Thoracic aorta (tissue), 2 donors: ENCODE results near the gene TNFSF10. TPM values are rescaled to one million over a fixed set of nuclear protein-coding genes. Genes with fewer than 3 reads are reported as not detected.

Experiments
- ATAC-seq: fragments of 150-250 bp; one replicate; pipeline ENCODE4 v1.8.0; 2017; ENCODE audit warnings: low read depth; ENCODE audit not compliant: insufficient number of reproducible peaks, low FRiP score
- DNase-seq: peaks from one replicate; pipeline ENCODE4 v3.0.0-alpha.2; 2020; ENCODE audit warnings: low spot score
- H3K27ac ChIP-seq, 2 donors: fragments of 200-600 bp; sonication (generic); 1 replicate in 1 of 2; 2 replicates in 1 of 2; pipeline ENCODE4 v1.5.1; 2016; ENCODE audit warnings: mild to moderate bottlenecking in 2 of 2, moderate library complexity in 2 of 2
- H3K27me3 ChIP-seq: fragments of 200-600 bp; sonication (generic); replicated peaks from 2 replicates; pipeline ENCODE4 v1.6.0; 2016; ENCODE audit warnings: mild to moderate bottlenecking; ENCODE audit not compliant: insufficient read depth
- H3K36me3 ChIP-seq: fragments of 200-600 bp; sonication (generic); one replicate; pipeline ENCODE4 v1.5.1; 2016
- H3K4me1 ChIP-seq, 2 donors: fragments of 200-600 bp; sonication (generic); 1 replicate in 1 of 2; 2 replicates in 1 of 2; pipeline versions ENCODE4 v1.5.1 to v1.6.0; 2016; ENCODE audit warnings: low read depth in 2 of 2, mild to moderate bottlenecking in 1 of 2; ENCODE audit not compliant: control insufficient read depth in 1 of 2
- H3K4me3 ChIP-seq: fragments of 200-600 bp; sonication (generic); 2 replicates; pipeline ENCODE4 v1.5.1; 2016; ENCODE audit warnings: mild to moderate bottlenecking
- H3K9me3 ChIP-seq: fragments of 200-600 bp; sonication (generic); 2 replicates; pipeline ENCODE4 v1.5.1; 2016
- CTCF ChIP-seq: fragments of 200-600 bp; sonication (generic); IDR thresholded peaks from one replicate; pipeline ENCODE4 v1.5.1; 2019; ENCODE audit warnings: antibody characterized with exemption
- total RNA-seq, 2 donors: library from RNA; depleted of rRNA; stranded (reverse); fragments of >200 nt; gene quantifications; one replicate each; pipeline versions ENCODE4 v1.1.0 to v1.2.3, GENCODE V29; 2016

Gene TNFSF10
- total RNA-seq, 2 donors from 2014 or later: 13.8 to 16.0 TPM

GRCh38 chr3:172557515-172558220 lies 34.4 kb upstream of the TNFSF10 start:
- no peak for DNase-seq
- Histone ChIP-seq H3K9me3 (no peaks in the 10 kb centered on the region), H3K36me3 (no peaks in the 10 kb centered on the region), H3K4me1 (peaks cover 15 to 20% of the 10 kb centered on the region in 2 donors), H3K27ac (peak overlapping the region in 1 of 2 donors; percentile 64), H3K4me3 (no peak overlapping the region), H3K27me3 (no peaks in the 10 kb centered on the region)
- no peak for TF ChIP-seq CTCF
- no peak for ATAC-seq

GRCh38 chr3:172553526-172554252 lies 30.5 kb upstream of the TNFSF10 start:
- H3K36me3 ChIP-seq: no peaks in the 10 kb centered on the region
- H3K4me3 ChIP-seq: no peak overlapping the region
- no peak overlapping the region for H3K27ac ChIP-seq
- DNase-seq (no peak), ATAC-seq (no peak)
- no peaks in the 10 kb centered on the region for H3K27me3 ChIP-seq
- TF ChIP-seq CTCF: no peak
- peaks cover 10 to 14% of the 10 kb centered on the region in 2 donors for H3K4me1 ChIP-seq
- no peaks in the 10 kb centered on the region for H3K9me3 ChIP-seq

- TF ChIP-seq CTCF: no peak
- no peak overlapping the region for H3K27ac ChIP-seq
- H3K4me3 ChIP-seq: no peak overlapping the region
- ATAC-seq: no peak
- H3K4me1 ChIP-seq: peaks cover 3 to 10% of the 10 kb centered on the region in 2 donors
- H3K36me3 ChIP-seq: no peaks in the 10 kb centered on the region
- no peaks in the 10 kb centered on the region for H3K27me3 ChIP-seq
- no peak for DNase-seq
- no peaks in the 10 kb centered on the region for H3K9me3 ChIP-seq
Measured at GRCh38 chr3:172552607-172553006, 29.4 kb upstream of the TNFSF10 start.

- TF ChIP-seq CTCF: no peak
Measured at GRCh38 chr3:172551874-172552273, 28.6 kb upstream of the TNFSF10 start.

GRCh38 chr3:172550347-172550943 lies 27.2 kb upstream of the TNFSF10 start:
- Histone ChIP-seq H3K9me3 (no peaks in the 10 kb centered on the region), H3K27ac (no peak overlapping the region), H3K27me3 (no peaks in the 10 kb centered on the region), H3K36me3 (no peaks in the 10 kb centered on the region), H3K4me3 (no peak overlapping the region), H3K4me1 (peaks cover 11% of the 10 kb centered on the region in 2 donors)
- ATAC-seq (no peak), DNase-seq (no peak)
- no peak for TF ChIP-seq CTCF

More at GRCh38 chr3:172551874-172552273, 28.6 kb upstream of the TNFSF10 start:
- DNase-seq (no peak), ATAC-seq (no peak)
- no peaks in the 10 kb centered on the region for H3K27me3 ChIP-seq
- no peaks in the 10 kb centered on the region for H3K9me3 ChIP-seq
- no peaks in the 10 kb centered on the region for H3K36me3 ChIP-seq
- no peak overlapping the region for H3K4me3 ChIP-seq
- no peak overlapping the region for H3K27ac ChIP-seq
- peaks cover 4 to 9% of the 10 kb centered on the region in 2 donors for H3K4me1 ChIP-seq
